NB4 (cell line): ENCODE measurements around the gene NUTF2.

Source experiments
- MYC ChIP-seq: IDR thresholded peaks from 2 replicates; pipeline ENCODE4 v1.6.1; 2011; ENCODE audit warnings: low read depth, low read length
- POLR2A ChIP-seq: IDR thresholded peaks from 2 replicates; pipeline ENCODE4 v1.6.1; 2011; ENCODE audit warnings: mild to moderate bottlenecking; ENCODE audit not compliant: insufficient read length; ENCODE audit errors: extremely low read depth
- TF ChIP-seq, protein P1 (sequence below): IDR thresholded peaks from one replicate; pipeline ENCODE4 v1.5.1; 2012; ENCODE audit warnings: low read depth, low read length
- TF ChIP-seq, protein P2 (sequence below): IDR thresholded peaks from 2 replicates; pipeline ENCODE4 v1.6.1; 2011; ENCODE audit warnings: low read depth, low read length

- TF ChIP-seq, protein P1, sequence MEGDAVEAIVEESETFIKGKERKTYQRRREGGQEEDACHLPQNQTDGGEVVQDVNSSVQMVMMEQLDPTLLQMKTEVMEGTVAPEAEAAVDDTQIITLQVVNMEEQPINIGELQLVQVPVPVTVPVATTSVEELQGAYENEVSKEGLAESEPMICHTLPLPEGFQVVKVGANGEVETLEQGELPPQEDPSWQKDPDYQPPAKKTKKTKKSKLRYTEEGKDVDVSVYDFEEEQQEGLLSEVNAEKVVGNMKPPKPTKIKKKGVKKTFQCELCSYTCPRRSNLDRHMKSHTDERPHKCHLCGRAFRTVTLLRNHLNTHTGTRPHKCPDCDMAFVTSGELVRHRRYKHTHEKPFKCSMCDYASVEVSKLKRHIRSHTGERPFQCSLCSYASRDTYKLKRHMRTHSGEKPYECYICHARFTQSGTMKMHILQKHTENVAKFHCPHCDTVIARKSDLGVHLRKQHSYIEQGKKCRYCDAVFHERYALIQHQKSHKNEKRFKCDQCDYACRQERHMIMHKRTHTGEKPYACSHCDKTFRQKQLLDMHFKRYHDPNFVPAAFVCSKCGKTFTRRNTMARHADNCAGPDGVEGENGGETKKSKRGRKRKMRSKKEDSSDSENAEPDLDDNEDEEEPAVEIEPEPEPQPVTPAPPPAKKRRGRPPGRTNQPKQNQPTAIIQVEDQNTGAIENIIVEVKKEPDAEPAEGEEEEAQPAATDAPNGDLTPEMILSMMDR: no peak
- TF ChIP-seq POLR2A: no peak
- TF ChIP-seq, protein P2, sequence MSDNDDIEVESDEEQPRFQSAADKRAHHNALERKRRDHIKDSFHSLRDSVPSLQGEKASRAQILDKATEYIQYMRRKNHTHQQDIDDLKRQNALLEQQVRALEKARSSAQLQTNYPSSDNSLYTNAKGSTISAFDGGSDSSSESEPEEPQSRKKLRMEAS: no peak
- TF ChIP-seq MYC: no peak
These were observed 35.0 kb downstream of the NUTF2 start for GRCh38 chr16:67881621-67882161.
